HG02759 (cell line): ENCODE measurements around the gene JAK1.
"Not testable (repeated sequence)": the region's sequence is repeated elsewhere in the genome, so short reads cannot be mapped to it uniquely, and the experiment has no call there.

Experiments
- ATAC-seq: cut with Tn5 transposase; IDR thresholded peaks from one replicate; pipeline ENCODE4 v1.9.1; 2021; ENCODE audit warnings: mild to moderate bottlenecking, moderate library complexity; ENCODE audit not compliant: unreplicated experiment

The JAK1 gene

GRCh38 chr1:64966158-64966971, at the start of gene JAK1:
JAK1 (minus strand) TSS chr1:64966549; CDS start chr1:64886264, 80,285 bp downstream.
- peak; percentile 81 for ATAC-seq

- ATAC-seq, result no peak
Measured at GRCh38 chr1:65014321-65014720, 48.0 kb upstream of the JAK1 start.

DNA sequence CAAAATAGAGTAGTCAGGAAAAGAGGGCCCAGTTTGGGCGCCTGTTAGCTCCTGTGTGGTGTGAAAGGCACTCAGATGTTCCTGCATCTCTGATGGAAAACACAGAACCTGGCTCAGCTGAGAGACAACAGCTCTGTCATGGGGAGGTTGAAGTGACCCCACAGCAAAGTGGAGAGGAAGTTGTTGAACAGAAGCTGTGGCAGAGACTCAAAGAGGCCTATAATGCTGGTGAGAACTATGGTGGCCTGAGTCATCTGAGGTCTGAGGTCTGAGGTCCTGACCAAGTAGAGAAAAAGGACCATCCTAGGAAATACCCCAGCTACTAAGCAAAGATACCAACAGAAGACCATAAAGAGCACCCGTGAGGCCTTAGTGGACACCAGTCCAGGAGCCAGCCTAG, 45.6 kb upstream of the JAK1 start:
- no peak for ATAC-seq

DNA sequence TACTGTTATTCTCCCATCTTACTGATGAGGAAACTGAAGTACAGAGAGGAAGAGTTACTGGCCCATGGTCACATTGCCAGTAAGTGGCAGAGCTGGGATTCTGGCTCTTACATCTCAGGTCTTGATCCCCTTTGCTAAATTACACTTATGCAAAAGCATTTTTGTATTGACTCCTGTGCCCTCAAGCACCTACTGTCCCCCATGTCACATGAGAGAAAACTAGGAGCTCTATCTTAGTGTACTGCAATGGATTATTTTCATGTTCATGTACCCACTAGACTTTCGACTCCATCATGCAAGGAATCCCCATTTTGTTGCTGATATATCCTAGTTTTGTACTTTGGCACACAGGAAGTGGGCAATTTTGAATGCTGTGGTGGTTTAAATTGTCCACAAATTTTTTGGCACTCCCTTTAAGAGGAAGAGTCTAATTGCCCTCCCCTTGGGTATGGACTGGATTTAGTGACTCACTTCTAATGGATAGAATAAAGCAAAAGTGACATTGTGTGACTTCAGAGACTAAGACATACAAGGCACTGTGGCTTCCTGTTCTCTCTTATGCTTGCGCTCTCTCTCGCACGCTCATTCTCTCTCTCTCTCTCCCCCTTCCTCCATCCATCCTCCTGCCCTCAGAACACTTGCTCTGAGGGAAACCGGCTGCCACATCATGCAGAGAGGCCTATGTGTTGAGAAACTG, 43.5 kb upstream of the JAK1 start:
- no peak for ATAC-seq

DNA sequence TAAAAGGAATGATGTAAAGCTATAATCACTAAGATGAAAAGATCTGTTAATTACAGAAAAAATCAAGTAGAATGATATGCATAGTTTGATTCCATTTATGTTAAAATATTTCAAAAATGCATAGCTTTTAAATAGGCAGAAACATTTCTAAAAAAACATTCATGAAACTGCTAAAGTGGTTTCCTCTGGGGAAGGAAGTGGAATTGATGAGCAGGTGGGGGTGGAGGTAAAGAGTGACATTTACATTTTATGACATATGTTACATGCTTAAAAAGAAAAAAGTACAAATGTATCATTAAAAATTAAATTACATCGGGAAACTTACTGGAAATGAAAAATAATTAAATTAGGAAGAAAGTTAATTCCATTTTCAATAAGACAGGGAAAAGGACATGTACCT, 42.8 kb upstream of the JAK1 start:
- ATAC-seq, result no peak

DNA sequence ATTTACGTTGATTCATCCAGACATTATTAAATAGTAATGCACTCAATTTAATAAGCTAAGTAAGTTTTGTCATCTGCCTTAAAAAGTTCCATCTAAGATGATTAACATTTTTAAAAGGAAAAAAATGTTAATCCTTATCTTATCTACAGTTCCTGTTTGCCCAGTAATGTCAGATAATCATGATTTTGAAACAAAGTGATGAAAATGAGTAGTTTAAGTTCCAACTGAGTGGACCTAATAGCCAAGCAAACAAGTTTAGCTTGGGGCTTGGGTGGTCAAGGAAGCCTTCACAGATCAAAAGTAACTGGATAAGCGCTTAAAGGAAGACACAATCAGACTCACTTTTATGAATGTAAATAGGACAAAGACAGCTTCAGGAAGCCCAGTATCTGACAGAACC, 40.5 kb upstream of the JAK1 start:
- no peak for ATAC-seq

DNA sequence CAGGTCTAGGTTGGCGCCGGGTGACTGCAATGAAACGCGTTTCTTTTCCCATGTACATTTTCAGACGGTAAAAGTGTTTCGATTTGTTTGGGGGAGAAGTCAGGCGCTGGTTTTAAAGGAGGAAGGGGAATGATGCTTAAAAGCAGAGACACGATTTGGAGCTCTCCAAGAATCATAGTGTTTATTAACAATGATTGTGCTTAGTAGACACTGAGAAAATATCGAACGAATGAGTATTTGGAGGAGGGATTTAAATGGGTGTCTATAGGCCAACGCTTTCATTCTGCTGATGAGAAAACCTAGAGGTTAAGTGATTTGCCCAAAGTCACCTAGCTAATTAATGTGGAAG, 36.9 kb upstream of the JAK1 start:
- ATAC-seq, result peak; percentile 2

DNA sequence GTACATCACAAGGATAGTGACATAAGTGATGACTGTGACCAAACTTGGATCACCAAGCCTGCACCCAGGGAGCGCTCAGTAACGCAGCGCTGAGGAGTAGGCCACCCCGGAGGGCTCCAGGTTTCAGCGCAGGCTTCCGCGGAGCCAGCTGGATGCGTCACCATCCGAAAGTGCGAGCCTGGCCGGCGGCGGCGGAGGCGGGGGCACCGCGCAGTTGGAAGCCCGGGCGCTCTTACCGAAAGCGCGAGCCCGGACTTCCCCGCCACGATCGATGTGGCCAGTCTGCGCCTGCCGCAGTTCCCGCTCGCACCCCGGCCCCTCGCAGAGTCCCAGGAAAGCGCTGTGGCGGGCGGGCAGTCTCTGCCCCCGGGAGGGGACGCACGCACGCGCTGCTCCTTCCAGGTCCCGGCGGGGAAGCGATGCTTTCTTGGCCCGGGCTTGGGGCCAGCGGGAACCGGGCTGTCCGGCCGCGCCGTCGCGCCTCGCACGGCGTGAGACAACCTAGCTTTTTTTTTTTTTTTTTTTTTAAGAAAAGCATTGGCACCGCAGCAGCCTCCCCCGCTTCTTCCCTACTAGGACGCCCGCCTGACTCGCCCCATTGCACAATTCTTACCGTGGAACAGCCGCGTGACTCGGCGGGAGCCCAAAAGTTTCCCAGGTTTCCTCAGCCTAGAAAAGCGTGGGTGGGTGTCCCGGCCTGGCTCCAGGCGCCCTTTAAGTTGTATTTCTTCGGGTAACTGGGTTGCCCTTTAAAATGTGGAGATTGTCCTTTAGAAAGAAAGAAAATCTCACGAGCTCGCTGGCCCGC, 36.4 kb upstream of the JAK1 start:
- peak; percentile 83 for ATAC-seq

- peak; percentile 2 for ATAC-seq
Measured at GRCh38 chr1:65002156-65002507, 35.8 kb upstream of the JAK1 start.

GRCh38 chr1:65001231-65001792, 35.0 kb upstream of the JAK1 start:
- no peak for ATAC-seq

DNA sequence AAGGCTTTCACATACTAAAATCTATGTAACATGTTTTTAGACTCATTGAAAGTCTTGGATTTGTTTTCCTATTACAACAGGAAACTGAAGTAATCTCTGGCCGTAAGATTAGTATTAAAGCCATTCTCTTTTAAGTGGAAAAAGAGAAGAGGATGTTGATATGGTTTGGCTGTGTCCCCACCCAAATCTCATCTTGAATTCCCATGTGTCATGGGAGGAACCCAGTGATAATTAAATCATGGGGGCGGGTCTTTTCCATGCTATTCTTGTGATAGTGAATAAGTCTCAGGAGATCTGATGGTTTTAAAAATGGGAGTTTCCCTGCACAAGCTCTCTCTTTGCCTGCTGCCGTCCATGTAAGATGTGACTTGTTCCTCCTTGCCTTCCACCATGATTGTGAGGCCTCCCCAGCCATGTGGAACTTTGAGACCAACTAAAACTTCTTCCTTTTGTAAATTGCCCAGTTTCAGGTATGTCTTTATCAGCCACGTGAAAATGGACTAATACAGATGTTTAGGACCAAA, 32.1 kb upstream of the JAK1 start:
- not testable (repeated sequence) for ATAC-seq

DNA sequence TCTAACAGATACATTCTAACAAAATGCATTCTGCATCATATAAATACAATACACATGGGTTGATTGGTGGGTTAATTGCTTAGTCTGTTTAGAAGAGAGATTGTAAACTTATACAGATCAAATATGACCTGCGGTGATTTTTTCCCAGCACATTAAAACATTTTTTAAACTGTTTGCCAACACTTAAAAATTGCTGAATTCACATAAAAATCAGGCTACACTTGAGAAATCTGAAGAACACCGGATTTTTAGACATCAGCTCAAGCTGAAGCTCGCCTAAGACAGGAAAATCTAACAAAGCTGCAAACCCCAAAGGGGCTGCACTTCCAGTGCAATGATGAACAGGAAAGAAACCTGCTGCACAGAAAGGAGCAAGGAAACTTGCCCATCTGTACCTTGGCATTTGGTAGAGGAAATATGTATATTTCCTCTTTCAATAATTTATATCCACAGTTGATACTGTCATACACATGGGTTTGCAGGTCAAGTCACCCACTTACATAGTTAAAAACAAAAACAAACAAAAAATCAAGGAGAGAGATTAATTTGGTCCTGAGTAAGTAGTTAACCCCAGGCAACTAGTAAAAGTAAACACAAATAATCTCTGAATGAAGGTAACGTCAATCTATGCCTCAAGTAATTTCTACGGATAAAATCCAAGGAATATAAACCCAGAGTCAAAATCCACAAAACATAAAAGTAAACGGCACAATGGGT, 30.4 kb upstream of the JAK1 start:
- no peak for ATAC-seq

- no peak for ATAC-seq
Measured at GRCh38 chr1:64995316-64995715, 29.0 kb upstream of the JAK1 start.

DNA sequence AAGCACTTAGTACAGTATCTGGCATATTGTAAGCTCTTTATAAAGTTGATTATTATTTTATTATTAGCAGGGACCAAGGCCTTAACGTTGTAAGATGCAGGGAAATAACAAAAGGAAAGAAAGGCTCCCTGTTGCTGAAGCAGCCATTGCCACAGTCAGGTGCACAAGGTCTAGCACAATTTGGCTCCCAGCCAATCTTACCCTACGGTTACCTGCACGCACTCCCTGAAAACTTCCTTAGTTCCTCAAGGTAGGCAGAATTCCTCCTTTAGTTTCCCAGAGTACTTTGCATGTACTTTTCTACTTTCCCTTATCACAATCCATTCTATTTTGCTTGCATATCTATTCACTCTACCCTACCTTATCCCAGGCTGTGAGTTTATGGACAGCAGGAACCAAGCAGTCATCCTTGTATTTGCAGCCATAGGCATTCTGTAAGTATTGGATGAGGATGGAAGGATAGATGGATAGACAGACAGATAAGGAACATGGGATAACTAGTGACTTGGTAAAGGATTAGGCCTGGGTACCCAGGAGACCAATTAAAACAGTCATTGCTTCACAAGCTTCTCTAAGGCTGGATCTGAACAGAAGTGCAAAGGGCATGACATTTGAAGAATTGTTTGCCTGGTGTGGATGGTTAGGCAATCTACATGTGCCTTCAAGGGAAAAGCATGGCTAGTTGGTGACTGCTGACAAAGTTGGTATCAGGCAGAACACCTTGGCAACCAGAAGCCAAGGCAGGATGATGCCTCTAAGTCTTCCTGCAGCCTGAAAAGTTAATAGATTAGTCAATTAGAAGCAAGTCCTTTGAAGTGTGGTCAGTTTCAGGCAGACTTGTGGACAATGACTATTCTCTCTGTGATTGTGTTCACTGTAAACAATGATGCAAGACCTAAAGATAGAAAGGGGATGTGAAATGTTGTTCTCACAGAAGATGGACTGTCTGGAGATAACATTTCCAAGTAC, 20.8 kb upstream of the JAK1 start:
- peak; percentile 94 for ATAC-seq

- no peak for ATAC-seq
Measured at GRCh38 chr1:64984737-64985136, 18.4 kb upstream of the JAK1 start.

DNA sequence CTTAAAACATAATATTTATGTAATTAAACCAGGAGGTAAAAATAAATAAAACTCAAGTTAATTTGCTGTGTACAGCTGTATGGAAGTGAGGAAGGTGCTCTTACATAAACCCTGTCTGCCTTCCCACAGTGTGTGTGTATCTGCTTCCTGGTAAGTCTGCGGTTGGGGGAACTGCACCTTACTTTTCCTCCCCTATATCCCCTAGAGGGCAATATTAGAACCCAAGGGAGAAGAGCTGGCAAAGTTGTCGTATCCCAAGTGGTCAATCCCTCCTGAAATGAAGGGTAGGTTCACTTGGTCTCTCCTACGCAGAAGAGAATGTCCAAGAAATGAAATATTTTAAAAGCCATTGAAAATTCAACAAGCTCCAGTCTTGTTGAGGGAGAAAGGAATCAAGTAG, 17.8 kb upstream of the JAK1 start:
- ATAC-seq, result no peak

DNA sequence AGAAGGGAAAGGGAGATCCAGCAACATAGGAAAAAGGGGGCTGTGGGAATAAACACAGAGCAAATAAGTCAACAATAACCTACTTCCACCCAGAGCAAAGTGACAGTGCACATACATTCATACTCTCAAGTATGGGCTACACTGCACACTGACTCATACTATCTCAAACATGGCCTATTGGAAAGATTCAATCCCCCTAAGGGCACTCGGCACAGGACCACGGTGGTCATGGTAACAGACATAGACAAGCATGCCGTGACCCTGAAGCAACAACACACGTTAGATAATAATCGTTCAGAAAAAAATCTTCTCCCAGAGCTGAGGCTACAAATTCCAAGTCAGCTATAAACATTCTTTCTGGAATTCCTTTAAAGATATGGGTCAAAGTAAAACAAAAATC, 16.8 kb upstream of the JAK1 start:
- no peak for ATAC-seq

- ATAC-seq, result no peak
Measured at GRCh38 chr1:64981601-64982533, 15.5 kb upstream of the JAK1 start.
